GM18502 (cell line): ENCODE results near the gene AKNAD1.
A peak's percentile ranks its signal among the peaks of the same experiment; 100 is the strongest.

Experiments
- ATAC-seq: cut with Tn5 transposase; IDR thresholded peaks from one replicate; pipeline ENCODE4 v1.9.1; 2021; ENCODE audit warnings: mild to moderate bottlenecking; ENCODE audit not compliant: unreplicated experiment, poor library complexity

The AKNAD1 gene

GRCh38 chr1:108863984-108864383 lies 7.1 kb upstream of the AKNAD1 start:
- ATAC-seq, result no peak

- ATAC-seq, result peak; percentile 43
These were observed 6.0 kb upstream of the AKNAD1 start for GRCh38 chr1:108862698-108863477.

- ATAC-seq, result no peak
These were observed 5.2 kb upstream of the AKNAD1 start for GRCh38 chr1:108862017-108862610.

GRCh38 chr1:108861566-108861965 lies 4.7 kb upstream of the AKNAD1 start:
- no peak for ATAC-seq

- no peak for ATAC-seq
These were observed 3.5 kb upstream of the AKNAD1 start for GRCh38 chr1:108860190-108860907.

DNA sequence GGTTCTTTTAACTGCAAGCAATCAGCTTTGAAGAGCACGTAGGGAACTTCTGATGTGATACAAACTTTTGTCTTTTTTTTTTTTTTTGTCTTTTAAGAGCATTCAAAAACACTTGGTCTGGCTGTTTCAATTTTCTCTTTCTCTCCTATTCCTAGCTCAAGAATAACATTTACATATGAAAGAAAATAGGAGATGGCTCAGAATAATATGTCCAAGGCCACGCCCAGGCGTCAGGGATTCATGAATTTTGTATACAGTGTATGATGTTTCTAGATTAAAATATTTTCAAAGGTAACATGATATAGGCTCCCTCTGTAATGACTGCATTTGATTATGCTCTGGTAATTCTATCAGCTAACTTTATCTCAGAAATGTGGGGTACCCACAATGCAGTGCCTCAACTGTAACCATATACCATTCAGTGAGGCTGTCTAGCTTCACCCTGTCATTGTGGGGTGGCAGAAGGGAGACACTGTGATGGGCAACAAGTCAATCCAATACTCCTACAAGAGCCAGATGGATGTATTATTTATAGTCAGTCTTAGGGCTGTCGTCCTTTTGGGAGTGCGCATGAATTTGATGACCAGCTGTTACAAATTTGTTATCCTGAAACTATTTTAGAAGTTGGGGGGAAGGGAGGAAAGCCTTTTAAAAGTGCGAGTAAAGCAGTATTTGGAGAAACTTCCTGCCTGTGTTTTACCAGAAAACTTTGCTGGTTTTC lies 1.5 kb upstream of the AKNAD1 start:
- ATAC-seq, result no peak

GRCh38 chr1:108854221-108855019 lies 2.5 kb downstream of the AKNAD1 start:
- no peak for ATAC-seq

- ATAC-seq, result no peak
These were observed 4.5 kb downstream of the AKNAD1 start for GRCh38 chr1:108852221-108852975.

DNA sequence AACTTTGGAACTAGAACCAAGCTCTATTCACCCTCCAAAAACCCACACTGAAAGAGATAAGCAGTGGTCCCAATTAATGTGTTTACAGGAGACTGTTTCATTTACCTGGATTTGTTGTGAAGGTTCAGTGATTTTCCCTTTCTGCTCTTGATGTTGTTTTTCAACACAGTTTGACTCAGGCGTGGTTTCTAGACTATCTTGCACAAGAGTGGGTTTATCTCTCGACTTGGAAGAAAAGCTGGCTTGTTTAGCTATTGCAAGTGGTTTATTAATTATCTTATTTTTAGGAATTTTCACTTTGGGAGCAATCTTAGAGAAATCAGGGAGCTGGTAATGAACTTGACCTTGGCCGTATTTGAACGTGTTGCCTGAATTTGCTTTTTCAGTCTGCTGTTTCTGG lies 5.3 kb downstream of the AKNAD1 start:
- ATAC-seq, result no peak

DNA sequence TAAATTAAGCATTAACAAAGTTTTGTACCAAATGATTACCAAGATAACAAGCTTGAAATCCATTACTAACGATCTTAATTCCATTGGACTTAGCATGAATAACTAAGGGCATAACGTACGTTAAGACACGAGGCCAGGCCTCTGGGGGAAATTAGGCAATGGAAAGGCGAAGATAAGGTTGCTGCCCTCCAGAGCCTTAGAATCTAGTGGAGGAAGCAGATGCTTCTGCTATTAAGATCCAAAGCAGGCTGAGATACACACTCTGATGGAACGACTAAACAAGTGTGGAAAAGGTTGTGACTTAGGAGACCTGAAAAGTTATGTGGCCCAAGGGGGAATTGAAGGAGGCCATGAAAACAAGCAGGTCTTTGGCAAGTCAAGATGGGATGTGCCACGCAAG lies 6.0 kb downstream of the AKNAD1 start:
- no peak for ATAC-seq

GRCh38 chr1:108848806-108849205 lies 8.1 kb downstream of the AKNAD1 start:
- no peak for ATAC-seq

DNA sequence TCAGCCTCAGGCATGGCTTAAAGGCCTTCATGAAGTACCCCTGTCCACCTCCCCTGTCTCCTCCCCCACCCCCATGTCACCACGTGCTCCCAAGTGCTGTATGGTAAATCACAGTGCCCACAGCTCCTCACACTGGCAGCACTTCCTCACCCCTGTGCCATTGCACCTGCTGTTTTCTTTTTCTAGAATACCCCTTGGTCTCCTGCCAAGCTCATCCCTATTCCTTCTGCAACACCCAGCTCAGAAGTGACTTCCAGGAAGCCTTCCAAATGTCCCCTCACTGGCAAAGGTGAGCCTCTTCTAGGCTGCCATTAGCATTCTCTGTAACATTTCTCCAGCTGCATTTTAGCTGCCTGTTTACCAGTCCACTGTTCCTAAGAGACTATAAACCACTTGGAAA lies 9.4 kb downstream of the AKNAD1 start:
- no peak for ATAC-seq

- ATAC-seq, result no peak
These were observed 10.9 kb downstream of the AKNAD1 start for GRCh38 chr1:108845991-108846390.

DNA sequence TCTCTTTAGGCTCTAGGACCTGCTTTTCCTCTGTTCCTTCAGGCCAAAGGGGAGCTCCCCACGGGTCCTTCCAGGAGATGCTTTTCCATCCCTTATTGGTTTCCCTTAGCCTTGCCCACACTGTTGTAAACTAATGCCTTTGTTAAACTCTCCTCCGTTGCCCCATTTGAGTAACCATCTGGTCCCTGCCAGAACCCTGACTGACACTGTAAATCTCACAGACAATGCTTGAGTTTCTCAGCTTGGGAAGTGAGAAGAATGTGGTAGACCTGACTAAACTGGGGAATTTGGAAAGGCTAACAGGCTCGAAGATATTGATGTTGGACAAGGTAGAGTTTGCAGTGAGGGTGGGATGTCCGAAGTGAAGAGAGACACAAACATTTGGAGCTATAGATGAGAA lies 11.4 kb downstream of the AKNAD1 start:
- no peak for ATAC-seq

DNA sequence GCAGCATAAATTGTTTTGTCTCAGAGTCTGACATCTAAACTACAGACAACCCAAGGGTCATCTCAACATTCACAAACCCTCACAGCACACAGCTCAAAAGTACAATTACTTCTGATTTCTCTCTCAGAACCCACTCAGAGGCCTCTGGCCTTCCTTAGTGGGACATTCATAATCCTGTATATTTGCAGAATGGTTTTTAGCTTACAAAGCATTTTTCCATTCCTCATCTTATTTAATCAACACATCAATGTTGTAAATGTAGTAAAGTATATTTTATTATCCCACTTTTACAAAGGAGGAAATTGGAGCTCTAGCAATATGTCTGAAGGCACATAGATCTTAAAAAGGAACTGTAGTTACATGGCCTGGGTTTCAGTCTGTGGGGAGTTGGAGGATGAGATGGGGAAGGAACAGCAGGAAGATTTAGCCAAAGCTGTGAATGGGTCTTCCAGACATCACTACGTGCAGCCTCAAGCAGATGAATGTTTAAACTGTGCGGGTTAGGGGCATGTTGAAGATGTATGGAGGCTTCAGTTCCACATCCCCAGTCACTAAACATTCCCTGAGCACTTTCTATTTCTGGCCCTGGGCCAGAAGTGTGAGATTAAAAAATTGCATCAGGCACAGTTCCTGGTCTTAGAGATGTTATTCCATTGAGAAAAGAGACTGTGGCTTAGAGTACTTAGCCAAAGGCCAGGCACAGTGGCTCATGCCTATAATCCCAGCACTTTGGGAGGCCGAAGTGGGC lies 13.3 kb downstream of the AKNAD1 start:
- ATAC-seq, result no peak

GRCh38 chr1:108842525-108843181 lies 14.2 kb downstream of the AKNAD1 start:
- ATAC-seq, result no peak

DNA sequence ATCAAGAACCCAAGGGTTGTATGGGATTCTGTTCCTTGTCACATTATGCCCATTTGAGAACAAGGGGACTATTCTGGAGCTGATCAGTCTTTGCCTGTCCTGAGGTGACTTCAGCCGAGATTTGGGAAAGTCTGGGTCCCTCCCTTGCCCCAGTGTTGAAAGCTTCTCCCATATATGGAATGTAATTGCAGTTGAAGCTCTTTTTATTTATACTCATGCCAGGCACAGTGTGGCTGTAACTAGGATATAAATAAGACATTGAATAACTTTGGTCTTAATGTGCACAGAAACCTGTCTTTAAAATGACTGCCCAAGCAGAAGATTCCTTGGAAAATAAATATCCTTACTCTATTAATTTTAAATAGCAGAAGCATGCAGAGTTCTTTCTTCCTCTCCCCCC lies 15.2 kb downstream of the AKNAD1 start:
- no peak for ATAC-seq

- ATAC-seq, result no peak
These were observed 24.0 kb downstream of the AKNAD1 start for GRCh38 chr1:108832929-108833328.
